Activated CD4-positive, alpha-beta T cell treated with anti-CD3 and anti-CD28 coated beads for 4 hours (primary cell): ENCODE data around the gene TRMT6.

Experiments
- DNase-seq, 2 donors: peaks; one replicate each; pipeline ENCODE4 v3.0.0-alpha.2; 2020

TRMT6 gene, protein sequence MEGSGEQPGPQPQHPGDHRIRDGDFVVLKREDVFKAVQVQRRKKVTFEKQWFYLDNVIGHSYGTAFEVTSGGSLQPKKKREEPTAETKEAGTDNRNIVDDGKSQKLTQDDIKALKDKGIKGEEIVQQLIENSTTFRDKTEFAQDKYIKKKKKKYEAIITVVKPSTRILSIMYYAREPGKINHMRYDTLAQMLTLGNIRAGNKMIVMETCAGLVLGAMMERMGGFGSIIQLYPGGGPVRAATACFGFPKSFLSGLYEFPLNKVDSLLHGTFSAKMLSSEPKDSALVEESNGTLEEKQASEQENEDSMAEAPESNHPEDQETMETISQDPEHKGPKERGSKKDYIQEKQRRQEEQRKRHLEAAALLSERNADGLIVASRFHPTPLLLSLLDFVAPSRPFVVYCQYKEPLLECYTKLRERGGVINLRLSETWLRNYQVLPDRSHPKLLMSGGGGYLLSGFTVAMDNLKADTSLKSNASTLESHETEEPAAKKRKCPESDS

DNA sequence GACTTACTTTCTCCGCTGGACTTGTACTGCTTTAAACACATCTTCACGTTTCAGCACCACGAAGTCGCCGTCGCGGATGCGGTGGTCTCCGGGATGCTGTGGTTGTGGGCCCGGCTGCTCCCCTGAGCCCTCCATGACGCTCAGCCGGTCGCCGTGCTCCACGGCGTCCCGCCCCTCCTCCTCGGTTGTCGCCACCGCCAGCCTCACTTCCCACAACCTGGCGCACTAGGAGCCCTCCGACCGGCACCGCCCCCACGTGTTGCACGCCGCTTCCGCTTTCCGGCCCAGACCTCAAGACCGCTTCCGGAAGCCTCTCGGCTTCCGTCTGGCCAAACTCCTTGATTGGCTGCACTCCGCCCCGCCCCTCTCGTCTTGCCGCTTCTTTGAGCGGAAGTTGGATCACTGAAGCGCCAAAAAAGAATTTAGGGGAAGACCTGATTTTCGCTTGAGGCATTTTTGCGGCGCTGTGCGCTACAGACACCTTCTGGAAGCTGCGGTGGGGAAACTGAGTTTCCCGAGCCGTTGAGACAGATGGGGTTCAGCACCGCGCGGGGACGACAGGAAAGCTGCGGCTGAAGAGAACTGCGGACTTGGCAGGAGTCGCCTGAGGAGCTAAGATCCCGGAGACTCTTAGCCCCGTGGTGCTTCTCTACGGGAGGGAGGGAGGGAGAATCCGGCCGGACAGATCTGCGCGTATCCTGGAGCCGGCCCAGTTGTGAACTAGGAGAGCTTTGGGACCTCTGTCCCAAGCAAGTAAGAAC, at the start of gene TRMT6, which contains the start of gene MCM8:
Gene TRMT6, minus strand, starts transcription at position 263 of the 761 bp plus-strand sequence. Its CDS starts 128 bp downstream, at position 135.
Gene MCM8, plus strand, starts transcription at position 382 of the 761 bp plus-strand sequence. CDS start 1,364 bp downstream, outside the sequence.
- DNase-seq, result peak; percentile 95 to 96

DNA sequence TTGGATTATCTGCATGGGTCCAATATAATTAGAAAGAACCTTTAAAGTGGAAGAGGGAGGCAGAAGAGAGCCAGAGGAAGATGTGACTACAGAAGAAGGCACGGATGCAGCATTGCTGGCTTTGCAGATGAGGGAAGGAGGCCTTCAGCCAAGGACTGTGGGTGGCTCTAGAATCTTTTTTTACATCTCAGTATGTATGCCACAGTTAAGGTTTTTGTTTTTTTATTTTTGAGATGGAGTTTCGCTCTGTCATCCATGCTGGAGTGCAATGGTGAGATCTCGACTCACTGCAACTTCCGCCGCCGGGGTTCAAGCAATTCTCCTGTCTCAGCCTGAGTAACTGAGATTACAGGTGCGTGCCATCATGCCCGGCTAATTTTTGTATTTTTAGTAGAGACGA, 49.5 kb upstream of the TRMT6 start:
- DNase-seq, result no peak

DNA sequence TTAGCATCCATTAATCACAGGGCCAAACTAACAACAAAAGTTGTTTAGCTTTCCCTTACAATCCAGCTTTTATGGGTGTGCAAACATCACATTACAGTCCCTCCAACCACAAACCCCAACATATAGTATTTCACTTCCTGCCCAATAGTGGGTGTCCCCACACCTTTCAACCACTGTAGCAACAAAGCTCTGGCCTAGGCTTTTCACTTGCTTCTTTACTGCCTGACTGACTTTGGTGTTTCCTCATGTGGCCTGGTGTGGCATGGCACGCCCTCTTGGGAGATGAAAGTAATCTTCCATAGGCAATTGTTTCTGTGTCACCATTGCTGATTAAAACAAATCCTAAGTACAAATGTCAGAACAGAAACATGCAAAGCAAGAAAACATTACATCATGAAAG, 46.4 kb upstream of the TRMT6 start:
- peak in 1 of 2 donors; percentile 8 for DNase-seq

DNA sequence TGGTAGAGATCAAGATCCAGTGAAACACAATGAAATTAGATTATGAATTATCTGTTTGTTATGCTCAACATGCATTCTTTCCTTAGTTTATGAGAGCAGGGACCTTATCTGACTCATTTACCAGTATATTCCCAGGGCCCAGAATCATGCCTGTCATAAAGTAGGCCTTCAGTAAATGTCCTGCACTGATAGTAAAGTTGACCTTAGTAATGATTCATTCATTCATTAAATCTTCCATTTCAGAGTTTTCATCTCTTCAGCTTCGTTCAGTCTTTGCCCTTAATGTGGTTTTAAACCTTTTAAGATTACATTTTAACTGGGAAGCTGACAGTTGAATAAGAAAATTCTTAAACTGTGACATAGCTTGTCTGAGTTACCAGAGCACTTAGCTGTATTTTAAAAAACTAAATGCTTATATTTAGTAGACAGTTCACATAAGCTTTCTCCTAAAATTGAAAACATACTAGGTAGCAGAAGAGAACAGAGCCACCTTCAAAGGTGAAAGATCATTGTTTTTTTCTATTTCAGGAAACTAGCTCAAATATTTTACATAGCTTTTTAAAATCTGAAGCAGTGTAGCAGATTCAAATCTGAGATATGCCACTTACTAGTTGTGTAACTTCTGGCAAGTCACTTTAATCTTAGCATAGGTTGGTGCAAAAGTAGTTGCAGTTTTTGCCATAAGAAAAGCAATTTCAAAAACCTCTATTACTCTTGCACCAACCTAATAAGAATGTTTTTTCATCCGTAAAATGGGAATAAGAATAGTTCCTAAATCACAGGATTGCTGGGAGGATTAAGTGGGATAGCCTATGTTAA, 41.5 kb upstream of the TRMT6 start:
- DNase-seq, result no peak

DNA sequence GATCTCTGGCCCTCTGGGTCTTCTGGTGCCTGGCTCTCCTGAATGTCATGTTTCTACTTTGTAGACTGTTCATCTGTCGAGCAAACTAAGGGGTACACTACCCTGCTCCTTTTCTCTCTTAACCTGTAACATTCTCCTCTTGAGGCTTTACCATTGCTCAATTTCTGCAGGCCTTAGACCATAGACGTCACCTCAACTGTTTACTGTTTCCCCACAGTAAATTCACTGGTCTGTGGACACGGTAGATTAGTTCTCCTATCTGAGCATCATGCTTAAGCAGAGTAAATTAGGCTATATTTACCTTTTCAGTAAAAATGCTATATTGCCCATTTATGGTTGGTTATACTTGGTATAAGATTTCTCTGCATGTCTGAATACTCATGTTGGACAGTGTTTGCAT, 40.6 kb upstream of the TRMT6 start:
- no peak for DNase-seq

DNA sequence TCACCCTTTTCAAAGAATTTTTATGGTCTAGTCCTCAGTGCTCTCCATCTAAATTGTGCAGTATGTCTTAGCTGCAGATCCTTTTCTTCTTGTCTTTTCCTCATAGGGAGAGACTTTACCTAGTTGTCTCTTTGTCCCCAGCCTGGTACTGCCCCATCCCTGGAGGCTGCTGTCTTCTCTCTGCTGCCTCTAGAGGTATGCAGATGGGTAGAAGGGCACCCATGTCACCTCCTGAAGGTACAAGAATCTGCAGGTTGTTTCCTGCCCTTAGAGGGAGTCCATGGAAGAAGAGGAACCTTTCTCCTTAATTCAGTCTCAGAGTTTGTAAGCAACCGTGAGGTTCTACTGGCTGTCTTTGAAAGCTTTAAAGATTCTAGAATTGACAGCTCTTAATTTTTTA, 39.2 kb upstream of the TRMT6 start:
- no peak for DNase-seq

DNA sequence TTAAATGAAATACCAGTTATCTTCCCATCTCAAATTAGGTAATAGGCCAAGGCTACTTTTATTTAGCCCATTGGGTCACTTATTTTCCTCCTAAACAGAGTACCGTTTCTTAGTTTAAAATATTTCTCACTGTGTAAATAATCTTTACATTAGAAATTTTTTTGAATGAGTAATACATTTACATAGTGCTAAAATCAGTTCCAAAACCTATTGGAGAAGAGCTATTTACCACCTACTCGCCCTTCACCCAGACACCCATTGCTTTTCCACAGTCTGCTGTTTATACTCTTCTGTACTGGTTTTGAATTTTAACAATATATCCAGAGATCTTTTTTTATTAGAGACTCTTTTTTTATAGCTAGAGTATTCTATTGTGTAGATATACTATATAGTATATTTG, 37.0 kb upstream of the TRMT6 start:
- DNase-seq, result no peak

DNA sequence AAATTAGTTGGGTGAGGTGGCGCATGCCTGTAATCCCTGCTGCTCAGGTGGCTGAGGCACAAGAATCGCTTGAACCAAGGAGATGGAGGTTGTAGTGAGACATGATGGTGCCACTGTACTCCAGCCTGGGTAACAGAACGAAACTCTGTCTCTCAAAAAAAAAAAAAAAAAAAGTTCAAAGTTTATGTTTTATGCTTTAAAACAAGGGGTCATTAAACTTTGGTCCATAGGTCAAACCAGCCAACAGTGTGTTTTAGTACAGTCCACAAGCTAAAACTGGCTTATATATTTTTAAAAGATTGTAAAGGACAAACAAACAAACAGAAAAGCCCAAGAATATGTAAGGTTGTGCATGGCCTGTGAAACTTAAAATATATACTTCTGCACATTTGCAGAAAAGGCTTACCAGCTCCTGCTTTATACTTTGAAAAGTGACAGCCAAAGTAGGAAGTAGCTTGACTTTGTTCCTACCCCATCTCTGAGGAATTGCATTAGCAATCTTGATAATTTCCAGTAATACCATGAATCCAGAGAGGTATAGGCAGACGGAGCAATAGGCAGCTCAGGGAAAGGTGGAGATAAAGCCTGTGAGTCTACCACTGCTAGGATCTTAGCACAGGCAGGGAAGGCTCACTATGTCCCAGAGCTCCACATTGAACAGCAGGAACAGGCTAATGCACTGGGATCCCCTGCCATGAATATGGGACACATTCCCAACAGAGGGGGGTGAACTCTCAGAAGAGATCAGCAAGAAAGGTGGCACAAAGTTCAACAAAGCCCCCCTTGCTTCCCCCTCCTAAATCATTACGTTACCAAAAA, 30.6 kb upstream of the TRMT6 start:
- no peak for DNase-seq

DNA sequence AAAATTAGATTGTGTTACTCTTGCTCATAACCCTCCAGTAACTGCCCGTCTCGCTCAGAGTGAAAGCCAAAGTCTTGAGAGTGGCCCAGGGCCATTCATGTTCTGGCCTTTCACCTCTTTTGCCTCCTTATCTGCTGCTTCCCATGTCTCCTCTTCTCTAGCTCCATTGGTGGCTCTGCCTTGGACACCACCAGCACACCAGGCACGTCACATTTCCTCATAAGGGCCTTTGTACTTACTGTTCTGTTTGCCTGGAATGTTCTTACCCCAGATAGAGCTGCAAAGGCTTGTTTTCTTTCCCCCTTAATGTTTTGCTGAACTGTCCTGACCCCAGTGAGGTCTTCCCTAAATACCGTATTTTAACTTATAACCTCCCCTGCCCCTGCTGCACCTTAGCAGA, 29.5 kb upstream of the TRMT6 start:
- DNase-seq, result no peak

DNA sequence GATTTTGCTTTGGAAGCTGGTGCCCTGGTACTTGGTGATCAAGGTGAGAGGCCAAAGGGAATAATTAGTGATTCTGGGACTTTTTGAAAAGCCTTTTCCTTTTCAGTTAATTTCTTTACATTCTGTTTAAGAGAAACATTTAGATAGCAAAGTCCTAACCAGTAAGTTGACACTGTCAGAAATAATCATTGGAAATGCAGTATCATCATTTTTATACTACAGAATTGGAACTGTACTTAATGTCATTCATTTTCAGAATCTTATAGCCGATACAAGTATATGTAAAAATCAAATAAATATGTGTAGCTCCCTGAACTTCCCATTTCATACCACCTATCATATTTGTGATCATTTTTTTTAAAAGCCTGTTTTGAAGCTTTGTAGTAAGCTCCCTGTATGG, 27.6 kb upstream of the TRMT6 start:
- no peak for DNase-seq

DNA sequence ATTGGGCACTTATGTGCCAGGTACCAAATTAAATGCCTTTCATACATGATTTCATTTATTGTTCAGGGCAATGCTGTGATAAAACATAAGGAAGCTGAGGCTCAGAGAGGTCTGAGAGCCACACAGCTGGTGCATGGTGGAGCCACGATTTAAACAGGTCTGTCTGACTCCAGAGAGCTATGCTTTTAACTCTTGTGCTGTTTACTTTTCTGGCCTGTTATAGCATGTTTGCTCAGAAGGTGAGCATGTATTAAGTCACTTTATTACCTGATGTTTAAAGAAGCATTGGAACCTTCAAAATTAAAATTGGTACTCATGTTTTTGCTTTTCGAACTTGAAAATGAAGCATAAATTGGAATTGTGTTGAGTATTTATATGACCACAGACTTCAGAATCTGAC, 26.9 kb upstream of the TRMT6 start:
- DNase-seq, result no peak

DNA sequence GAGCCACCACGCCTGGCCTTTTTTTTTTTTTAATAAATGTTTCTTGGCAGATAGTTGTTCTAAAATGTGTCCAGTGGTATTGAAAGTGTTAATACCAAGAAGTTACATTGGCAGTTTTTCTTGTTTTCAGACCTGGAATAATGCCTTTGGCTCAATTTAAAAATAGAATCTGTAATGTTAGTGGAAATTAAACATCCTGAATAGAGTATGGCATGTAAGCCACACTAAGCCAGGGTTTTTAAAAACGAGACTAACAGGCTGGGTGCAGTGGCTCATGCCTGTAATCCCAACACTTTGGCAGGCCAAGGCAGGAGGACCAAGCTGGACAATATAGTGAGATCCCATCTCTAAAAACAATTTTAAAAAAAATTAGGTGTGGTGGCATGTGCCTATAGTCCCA, 25.4 kb upstream of the TRMT6 start:
- no peak for DNase-seq

DNA sequence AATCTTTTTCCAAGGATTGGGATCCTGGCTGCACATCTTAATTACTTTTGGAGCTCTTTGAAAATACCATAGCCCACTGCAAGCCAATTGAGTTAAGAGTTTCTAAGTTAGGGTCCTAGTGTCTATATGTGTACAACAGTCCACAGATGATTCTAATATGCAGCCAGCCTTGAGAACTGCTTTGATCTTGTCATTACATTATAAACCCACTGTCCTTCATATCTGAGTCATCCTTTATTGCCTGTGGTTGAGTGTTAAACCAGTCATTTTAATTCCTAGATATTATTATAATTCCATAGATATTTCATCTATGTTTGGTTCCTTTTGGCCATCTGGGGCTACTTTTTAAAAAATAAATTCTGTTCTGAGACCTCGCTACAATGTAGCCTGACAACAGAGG, 24.2 kb upstream of the TRMT6 start:
- DNase-seq, result no peak

DNA sequence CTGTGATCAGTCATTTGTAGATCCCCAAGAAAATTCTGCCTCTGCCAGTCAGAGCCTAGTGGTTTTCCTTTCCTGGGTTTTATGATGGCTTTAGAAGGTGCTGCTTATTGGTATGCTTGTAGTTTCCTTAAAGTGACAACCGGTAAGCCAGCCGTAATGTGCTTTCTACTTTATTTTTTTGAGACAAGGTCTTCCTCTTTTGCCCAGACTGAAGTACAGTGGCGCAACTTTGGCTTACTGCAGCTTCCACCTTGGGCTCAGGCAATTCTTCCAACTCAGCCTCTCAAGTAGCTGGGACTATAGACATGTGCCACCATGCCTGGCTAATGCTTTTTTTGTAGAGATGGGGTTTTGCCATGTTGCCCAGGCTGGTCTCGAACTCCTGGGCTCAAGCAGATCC, 23.6 kb upstream of the TRMT6 start:
- no peak for DNase-seq

DNA sequence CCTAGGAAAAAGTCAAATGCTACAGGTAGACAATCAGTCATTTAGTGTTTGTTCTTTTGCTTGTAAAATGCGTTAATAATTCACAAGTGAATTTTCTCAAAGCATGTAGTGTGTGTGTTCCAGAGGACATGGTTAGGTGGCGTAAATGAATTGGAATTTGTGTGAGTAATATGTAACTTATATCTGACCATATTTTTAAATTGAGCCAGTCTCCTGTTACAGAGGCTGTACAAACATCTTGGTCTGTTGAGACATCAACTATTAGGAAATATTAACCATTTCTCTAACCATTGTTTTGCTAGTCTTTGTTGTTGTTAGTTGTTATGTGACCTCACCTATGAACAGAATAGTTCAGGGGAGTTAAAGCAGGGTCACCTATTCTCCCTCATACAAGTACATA, 22.8 kb upstream of the TRMT6 start:
- no peak for DNase-seq

DNA sequence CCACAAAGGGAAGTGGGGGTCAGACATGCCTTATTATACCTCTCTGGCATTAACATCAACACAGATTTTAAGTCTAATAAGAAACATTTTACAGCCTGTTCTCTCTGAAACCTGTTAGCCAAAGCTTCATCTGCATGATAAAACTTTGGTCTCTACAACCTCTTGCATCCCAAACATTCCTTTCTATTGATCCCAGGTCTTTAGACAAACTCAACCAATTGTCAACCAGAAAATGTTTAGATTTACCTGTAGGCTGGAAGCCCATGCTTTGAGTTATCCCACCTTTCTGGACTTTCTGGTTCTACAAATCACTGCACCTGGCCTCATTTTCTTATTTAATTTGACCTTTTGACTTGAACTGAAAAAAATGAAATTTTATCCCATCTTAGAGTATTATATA, 20.9 kb upstream of the TRMT6 start:
- DNase-seq, result no peak

DNA sequence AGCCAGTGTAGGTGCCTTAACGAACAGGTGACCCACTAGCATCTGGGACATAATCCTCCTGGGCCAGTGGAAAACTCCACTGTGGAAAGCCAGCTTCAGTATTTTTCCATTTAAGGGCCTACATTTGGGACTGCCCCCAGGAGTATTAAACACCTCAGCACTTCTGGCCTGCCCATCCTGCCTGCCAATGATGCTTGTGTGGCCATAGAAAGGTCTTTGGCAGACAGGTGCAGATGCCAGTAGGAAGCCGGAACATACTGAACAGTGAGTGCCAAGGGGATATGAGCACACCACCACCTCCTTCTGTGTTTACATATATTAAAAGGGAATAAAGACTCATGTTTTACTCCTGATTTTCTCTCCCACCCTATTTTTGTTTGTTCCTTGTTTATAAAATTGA, 20.0 kb upstream of the TRMT6 start:
- no peak for DNase-seq

DNA sequence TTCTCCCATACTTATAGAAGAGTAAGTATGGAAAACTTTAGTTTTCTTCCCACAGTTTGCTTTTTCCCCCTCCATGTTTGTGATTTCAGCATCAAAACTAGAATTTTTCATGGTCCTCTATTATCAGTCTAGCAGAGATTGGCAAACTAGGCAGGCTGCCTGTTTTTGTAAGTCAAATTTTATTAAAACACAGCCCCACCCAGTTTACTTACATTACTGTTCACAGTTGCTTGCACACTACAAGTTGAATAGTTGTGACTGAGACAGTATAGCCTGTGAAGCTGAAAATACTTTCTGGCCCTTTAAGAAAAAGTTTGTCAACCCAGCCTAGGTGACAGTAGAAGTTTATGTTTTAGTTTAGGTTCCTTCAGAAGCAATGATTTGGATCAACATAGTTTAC, 19.6 kb upstream of the TRMT6 start:
- DNase-seq, result no peak

DNA sequence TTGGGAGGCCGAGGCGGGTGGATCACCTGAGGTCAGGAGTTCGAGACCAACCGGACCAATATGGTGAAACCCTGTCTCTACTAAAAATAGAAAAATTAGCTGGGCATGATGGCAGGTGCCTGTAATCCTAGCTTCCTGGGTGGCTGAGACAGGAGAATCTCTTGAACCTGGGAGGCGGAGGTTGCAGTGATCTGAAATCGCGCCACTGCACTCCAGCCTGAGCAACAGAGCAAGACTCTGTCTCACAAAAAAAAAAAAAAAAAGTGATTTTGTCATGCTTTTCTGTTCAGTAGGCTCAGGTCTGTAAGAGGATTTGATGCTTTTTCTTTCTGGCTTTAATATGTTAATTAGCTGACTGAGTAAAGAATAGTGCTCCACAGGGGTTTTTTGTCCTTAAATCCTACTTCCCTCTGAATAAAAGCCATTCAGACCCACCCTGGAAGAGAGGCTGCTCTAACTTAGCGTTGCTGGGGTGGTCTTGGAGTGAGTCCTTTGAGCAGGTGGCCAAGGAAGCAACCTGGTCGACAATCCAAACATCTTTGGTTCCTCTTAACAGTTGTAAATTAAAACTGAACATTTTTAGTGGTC, 19.1 kb upstream of the TRMT6 start:
- DNase-seq, result no peak

DNA sequence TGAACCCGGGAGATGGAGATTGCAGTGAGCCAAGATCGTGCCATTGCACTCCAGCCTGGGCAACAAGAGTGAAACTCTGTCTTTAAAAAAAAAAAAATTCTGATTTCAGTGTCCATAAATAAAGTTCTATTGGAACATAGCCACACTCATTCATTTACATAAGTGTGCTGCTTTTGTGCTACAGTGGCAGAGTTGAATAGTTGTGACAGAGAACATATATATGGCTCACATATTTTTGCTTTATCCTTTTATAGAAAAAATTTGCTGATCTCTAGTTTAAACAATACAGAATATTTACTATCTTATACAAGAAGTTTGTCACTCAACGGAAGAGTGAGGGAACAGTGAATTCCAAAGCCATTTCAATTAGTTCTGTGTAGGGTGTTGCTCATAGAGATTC, 18.1 kb upstream of the TRMT6 start:
- DNase-seq, result no peak

DNA sequence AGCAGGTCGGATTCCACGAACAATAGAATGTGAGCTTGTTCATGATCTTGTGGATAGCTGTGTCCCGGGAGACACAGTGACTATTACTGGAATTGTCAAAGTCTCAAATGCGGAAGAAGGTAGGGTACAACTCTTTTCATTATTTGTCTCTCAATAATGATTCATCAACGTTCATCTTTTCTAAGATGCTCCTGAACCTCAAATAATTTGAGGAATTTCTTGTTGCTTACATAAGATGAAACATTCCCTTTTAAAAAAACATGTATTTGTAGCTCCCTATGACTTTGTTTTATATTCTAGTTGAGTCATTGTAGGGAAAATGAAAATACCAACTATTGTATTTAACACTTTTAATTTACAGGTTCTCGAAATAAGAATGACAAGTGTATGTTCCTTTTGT, 17.1 kb upstream of the TRMT6 start:
- no peak for DNase-seq

DNA sequence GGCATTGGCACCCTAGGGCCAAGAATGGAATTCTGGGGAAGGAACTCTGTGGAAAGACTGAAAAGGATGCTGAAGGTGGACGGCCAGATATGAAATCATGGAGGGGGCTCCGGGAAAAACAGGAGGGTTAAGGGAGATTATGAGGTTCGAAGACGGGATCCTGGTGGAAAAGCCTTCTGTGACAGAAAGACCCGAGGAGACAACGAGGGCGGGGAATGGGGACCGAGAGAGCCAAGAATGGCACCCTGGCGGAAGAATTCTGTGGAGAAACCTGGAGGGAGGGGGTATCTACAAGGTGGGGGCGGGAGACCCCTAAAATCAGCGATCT, 426 bp downstream of the TRMT6 start:
- no peak for DNase-seq
